ENCODE measurements around the gene ZHX3. TPM values are rescaled to one million over a fixed set of nuclear protein-coding genes. Genes with fewer than 3 reads are reported as not detected.
A peak's percentile ranks its signal among the peaks of the same experiment; 100 is the strongest.

Gene ZHX3
- total and polyA plus RNA-seq, 2 of the 13 experiments (the other 11 are each of a cell fraction or from before 2014, with no cell fraction given) = 8.4 to 11.7 TPM

DNA sequence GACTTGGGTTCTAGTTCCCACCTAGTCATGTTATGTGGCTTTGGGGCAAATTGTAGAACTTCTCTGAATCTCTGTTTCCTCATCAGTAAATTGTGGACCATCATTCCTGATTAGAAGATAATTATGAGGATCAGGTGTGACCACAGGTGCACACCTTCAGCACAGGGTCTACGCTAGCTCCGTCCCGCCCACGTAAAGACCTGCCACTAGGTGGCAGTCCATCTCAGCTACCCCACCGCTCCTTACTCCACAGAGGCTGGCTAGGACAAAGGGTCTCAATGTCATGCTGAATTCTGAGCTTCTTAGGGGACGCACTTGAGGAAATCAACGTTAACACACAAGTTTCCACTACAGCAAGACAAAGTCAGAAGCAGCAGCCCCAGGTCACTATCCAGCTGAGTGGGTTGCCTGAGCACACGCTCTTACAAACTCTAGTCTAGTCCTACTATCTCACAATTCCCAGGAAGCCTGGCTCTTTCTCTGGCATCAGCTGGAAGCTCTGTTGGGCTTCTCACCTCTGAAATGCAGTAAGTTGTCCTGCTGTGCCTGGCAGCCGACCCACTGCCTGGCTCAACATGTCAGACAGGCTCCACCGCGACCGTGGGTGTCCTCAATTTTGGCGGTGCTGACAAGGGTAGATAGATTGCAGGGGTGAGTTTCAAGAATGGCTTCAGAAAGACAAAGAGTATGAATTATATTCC is 182.2 kb downstream of the ZHX3 start (continued):
- peak; percentile 57 for TF ChIP-seq ZSCAN29 (CRISPR knock-in tag; conservative IDR thresholded peaks at IDR 0.05)
- TF ChIP-seq MEIS1 (CRISPR knock-in tag; IDR thresholded peaks at IDR 0.05; ENCODE audit: borderline replicate concordance) = peak; percentile 68; the same call in 1 of the 2 replicates
- TF ChIP-seq, protein P1, sequence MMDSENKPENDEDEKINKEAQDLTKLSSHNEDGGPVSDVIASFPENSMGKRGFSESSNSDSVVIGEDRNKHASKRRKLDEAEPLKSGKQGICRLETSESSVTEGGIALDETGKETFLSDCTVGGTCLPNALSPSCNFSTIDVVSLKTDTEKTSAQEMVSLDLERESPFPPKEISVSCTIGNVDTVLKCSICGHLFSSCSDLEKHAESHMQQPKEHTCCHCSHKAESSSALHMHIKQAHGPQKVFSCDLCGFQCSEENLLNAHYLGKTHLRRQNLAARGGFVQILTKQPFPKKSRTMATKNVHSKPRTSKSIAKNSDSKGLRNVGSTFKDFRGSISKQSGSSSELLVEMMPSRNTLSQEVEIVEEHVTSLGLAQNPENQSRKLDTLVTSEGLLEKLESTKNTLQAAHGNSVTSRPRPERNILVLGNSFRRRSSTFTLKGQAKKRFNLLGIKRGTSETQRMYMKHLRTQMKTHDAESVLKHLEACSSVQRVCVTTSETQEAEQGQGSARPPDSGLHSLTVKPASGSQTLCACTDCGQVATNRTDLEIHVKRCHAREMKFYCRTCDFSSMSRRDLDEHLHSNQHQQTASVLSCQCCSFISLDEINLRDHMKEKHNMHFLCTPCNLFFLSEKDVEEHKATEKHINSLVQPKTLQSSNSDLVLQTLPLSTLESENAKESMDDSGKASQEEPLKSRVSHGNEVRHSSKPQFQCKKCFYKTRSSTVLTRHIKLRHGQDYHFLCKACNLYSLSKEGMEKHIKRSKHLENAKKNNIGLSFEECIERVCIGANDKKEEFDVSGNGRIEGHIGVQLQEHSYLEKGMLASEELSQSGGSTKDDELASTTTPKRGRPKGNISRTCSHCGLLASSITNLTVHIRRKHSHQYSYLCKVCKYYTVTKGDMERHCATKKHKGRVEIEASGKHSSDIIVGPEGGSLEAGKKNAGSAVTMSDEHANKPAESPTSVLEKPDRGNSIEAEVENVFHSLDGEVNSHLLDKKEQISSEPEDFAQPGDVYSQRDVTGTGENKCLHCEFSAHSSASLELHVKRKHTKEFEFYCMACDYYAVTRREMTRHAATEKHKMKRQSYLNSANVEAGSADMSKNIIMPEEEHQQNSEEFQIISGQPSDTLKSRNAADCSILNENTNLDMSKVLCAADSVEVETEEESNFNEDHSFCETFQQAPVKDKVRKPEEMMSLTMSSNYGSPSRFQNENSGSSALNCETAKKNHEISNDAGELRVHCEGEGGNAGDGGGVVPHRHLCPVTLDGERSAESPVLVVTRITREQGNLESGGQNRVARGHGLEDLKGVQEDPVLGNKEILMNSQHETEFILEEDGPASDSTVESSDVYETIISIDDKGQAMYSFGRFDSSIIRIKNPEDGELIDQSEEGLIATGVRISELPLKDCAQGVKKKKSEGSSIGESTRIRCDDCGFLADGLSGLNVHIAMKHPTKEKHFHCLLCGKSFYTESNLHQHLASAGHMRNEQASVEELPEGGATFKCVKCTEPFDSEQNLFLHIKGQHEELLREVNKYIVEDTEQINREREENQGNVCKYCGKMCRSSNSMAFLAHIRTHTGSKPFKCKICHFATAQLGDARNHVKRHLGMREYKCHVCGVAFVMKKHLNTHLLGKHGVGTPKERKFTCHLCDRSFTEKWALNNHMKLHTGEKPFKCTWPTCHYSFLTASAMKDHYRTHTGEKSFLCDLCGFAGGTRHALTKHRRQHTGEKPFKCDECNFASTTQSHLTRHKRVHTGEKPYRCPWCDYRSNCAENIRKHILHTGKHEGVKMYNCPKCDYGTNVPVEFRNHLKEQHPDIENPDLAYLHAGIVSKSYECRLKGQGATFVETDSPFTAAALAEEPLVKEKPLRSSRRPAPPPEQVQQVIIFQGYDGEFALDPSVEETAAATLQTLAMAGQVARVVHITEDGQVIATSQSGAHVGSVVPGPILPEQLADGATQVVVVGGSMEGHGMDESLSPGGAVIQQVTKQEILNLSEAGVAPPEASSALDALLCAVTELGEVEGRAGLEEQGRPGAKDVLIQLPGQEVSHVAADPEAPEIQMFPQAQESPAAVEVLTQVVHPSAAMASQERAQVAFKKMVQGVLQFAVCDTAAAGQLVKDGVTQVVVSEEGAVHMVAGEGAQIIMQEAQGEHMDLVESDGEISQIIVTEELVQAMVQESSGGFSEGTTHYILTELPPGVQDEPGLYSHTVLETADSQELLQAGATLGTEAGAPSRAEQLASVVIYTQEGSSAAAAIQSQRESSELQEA (CRISPR knock-in tag; IDR thresholded peaks at IDR 0.05; ENCODE audit: not compliant biosample characterization) = no peak
- no peak for TF ChIP-seq SP140L (CRISPR knock-in tag; IDR thresholded peaks at IDR 0.05; ENCODE audit: borderline replicate concordance)
- TF ChIP-seq XBP1 (CRISPR knock-in tag; IDR thresholded peaks at IDR 0.05) = no peak
- no peak for TF ChIP-seq EZH2 (conservative IDR thresholded peaks at IDR 0.05; ENCODE audit: low read depth, low read length)
- TF ChIP-seq MEF2D (CRISPR knock-in tag; IDR thresholded peaks at IDR 0.05) = no peak; the same call in 1 of the 2 replicates
- TF ChIP-seq SRF (IDR thresholded peaks at IDR 0.05; ENCODE audit: low read depth, low read length) = no peak
- TF ChIP-seq GATA4 (IDR thresholded peaks at IDR 0.05; ENCODE audit: borderline replicate concordance, low read depth) = no peak
- TF ChIP-seq DMAP1 (CRISPR knock-in tag; IDR thresholded peaks at IDR 0.05) = no peak
- TF ChIP-seq, protein P2, sequence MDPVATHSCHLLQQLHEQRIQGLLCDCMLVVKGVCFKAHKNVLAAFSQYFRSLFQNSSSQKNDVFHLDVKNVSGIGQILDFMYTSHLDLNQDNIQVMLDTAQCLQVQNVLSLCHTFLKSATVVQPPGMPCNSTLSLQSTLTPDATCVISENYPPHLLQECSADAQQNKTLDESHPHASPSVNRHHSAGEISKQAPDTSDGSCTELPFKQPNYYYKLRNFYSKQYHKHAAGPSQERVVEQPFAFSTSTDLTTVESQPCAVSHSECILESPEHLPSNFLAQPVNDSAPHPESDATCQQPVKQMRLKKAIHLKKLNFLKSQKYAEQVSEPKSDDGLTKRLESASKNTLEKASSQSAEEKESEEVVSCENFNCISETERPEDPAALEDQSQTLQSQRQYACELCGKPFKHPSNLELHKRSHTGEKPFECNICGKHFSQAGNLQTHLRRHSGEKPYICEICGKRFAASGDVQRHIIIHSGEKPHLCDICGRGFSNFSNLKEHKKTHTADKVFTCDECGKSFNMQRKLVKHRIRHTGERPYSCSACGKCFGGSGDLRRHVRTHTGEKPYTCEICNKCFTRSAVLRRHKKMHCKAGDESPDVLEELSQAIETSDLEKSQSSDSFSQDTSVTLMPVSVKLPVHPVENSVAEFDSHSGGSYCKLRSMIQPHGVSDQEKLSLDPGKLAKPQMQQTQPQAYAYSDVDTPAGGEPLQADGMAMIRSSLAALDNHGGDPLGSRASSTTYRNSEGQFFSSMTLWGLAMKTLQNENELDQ (CRISPR knock-in tag; IDR thresholded peaks at IDR 0.05; ENCODE audit: borderline replicate concordance) = no peak
- TF ChIP-seq, protein P3, sequence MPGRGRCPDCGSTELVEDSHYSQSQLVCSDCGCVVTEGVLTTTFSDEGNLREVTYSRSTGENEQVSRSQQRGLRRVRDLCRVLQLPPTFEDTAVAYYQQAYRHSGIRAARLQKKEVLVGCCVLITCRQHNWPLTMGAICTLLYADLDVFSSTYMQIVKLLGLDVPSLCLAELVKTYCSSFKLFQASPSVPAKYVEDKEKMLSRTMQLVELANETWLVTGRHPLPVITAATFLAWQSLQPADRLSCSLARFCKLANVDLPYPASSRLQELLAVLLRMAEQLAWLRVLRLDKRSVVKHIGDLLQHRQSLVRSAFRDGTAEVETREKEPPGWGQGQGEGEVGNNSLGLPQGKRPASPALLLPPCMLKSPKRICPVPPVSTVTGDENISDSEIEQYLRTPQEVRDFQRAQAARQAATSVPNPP (CRISPR knock-in tag; IDR thresholded peaks at IDR 0.05) = no peak
- TF ChIP-seq, protein P4, sequence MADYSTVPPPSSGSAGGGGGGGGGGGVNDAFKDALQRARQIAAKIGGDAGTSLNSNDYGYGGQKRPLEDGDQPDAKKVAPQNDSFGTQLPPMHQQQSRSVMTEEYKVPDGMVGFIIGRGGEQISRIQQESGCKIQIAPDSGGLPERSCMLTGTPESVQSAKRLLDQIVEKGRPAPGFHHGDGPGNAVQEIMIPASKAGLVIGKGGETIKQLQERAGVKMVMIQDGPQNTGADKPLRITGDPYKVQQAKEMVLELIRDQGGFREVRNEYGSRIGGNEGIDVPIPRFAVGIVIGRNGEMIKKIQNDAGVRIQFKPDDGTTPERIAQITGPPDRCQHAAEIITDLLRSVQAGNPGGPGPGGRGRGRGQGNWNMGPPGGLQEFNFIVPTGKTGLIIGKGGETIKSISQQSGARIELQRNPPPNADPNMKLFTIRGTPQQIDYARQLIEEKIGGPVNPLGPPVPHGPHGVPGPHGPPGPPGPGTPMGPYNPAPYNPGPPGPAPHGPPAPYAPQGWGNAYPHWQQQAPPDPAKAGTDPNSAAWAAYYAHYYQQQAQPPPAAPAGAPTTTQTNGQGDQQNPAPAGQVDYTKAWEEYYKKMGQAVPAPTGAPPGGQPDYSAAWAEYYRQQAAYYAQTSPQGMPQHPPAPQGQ (CRISPR knock-in tag; IDR thresholded peaks at IDR 0.05; ENCODE audit: borderline replicate concordance) = no peak
- no peak for TF ChIP-seq ISL2 (CRISPR knock-in tag; IDR thresholded peaks at IDR 0.05)
- TF ChIP-seq SP5 (CRISPR knock-in tag; IDR thresholded peaks at IDR 0.05; ENCODE audit: borderline replicate concordance, low read depth) = peak; percentile 82
